Heart right ventricle (tissue), 16 donors: ENCODE results near the gene ZFX. TPM values are rescaled to one million over a fixed set of nuclear protein-coding genes. Genes with fewer than 3 reads are reported as not detected.
A peak's percentile ranks its signal among the peaks of the same experiment; 100 is the strongest.

ENCODE experiments used
- ATAC-seq, 8 donors: fragments of 200-7000 bp; cut with Tn5 transposase; one replicate each; pipeline ENCODE4 v1.9.1; 2020; ENCODE audit warnings: mild to moderate bottlenecking in 8 of 8, moderate library complexity in 8 of 8, moderate number of reproducible peaks in 1 of 8
- DNase-seq, 2 donors: peaks; one replicate each; pipeline ENCODE4 v3.0.0-alpha.2; 2020
- H3K27ac ChIP-seq, 10 donors: fragments of 200-600 bp; sonication (generic) in 2 of 10; one replicate each; pipeline versions ENCODE4 v1.5.0 to v1.8.0; 2020 to 2022; ENCODE audit warnings: mild to moderate bottlenecking in 3 of 10
- H3K27me3 ChIP-seq, 7 donors: fragments of 200-600 bp; one replicate each; pipeline ENCODE4 v1.8.0; 2021 to 2022; ENCODE audit warnings: mild to moderate bottlenecking in 2 of 7
- H3K36me3 ChIP-seq, 9 donors: fragments of 200-600 bp; sonication (generic) in 1 of 9; one replicate each; pipeline versions ENCODE4 v1.5.0 to v1.8.0; 2020 to 2022; ENCODE audit warnings: mild to moderate bottlenecking in 2 of 9
- H3K4me1 ChIP-seq, 9 donors: fragments of 200-600 bp; sonication (generic) in 1 of 9; one replicate each; pipeline versions ENCODE4 v1.5.0 to v1.8.0; 2020 to 2022; ENCODE audit warnings: mild to moderate bottlenecking in 4 of 9
- H3K4me3 ChIP-seq, 10 donors: fragments of 200-600 bp; sonication (generic) in 2 of 10; one replicate each; pipeline versions ENCODE4 v1.5.0 to v1.8.0; 2020 to 2022; ENCODE audit warnings: mild to moderate bottlenecking in 7 of 10, moderate library complexity in 2 of 10
- H3K9me3 ChIP-seq, 11 donors: fragments of 200-600 bp in 10 of 11; sonication (generic) in 2 of 11; one replicate each; pipeline versions ENCODE4 v1.5.0 to v1.8.0; 2013 to 2022; ENCODE audit warnings: mild to moderate bottlenecking in 2 of 11, control low read depth in 1 of 11, moderate library complexity in 1 of 11
- WGBS, 2 donors: extraction: QIAGEN DNeasy Blood & Tissue Kit; methylation state at CpG; one replicate each; pipeline ENCODE4 v1.1.7; 2013; ENCODE audit warnings: inconsistent platforms in 1 of 2; 5-methylcytosine and 5-hydroxymethylcytosine counted together
- intact Hi-C, 10 donors: fragments of 100-400 bp; cut with DNase I; formaldehyde crosslinking; loops; one replicate each; pipeline versions ENCODE4 v1.11.1 to v1.14.2; 2022
- polyA plus RNA-seq, 2 donors: library from polyadenylated mRNA; stranded (reverse); fragments of 200-250 nt; gene quantifications; one replicate each; pipeline ENCODE4 v1.2.3, GENCODE V29; 2013
- total RNA-seq, 10 donors: library from RNA; stranded (reverse); fragmentation: NEBNext Ultra II Directional in 3 of 10; extraction: Animal tissue kit (Norgen Biotek cat#: 25700) in 3 of 10; gene quantifications; one replicate each; pipeline versions ENCODE4 v1.2.1 to v1.2.4, GENCODE V29; 2021 to 2023
- TF ChIP-seq, protein P1 (sequence below), 9 donors: fragments of 200-600 bp; sonication (generic) in 2 of 9; IDR thresholded peaks; one replicate each; pipeline versions ENCODE4 v1.5.0 to v1.8.0; 2021 to 2022; ENCODE audit warnings: antibody characterized with exemption in 9 of 9, mild to moderate bottlenecking in 5 of 9, moderate library complexity in 1 of 9
- donor health status: Arrhythmogenic right ventricular cardiomyopathy.
- donor health status: ischemic (EF 13 %, LVEDD 7.1; RV severe dilation, severe dysfunction).
- donor health status: healthy with polysubstance abuse.
- donor health status: DM: no; HTN: yes; CAD: no.
- donor health status: DM: no; HTN: no; CAD: no.
- donor health status: ischemic (EF 25% LVEDD 6.9; RV normal size, moderate dysfunction).
- donor health status: ischemic (EF 25% LVEDD 5.7; RV mildly dilated, moderate dysfunction).
- donor health status: healthy.
- donor health status: DM: yes; HTN: yes; CAD: no.
- donor health status: Ischemic cardiomyopathy.
- donor health status: ischemic (EF 35%, LVEDD 5.7; RV mildly dilated, moderate dysfunction).
- donor health status: nonischemic (EF 11% LVEDD 7.7; RV severe dilation, severe dysfunction).
- donor health status: DM: yes; HTN: yes; CAD: no.
- donor health status: PGD.
- donor health status: ischemic (EF 29% LVEDD 5.4; RV normal size, mild dysfunction).
- donor health status: nonischemic (EF 23%, LVEDD 6.1; RV moderate dilation, normal function).

The ZFX gene
- total and polyA plus RNA-seq, 12 donors: 3.2 to 57.6 (median 37.1) TPM

DNA sequence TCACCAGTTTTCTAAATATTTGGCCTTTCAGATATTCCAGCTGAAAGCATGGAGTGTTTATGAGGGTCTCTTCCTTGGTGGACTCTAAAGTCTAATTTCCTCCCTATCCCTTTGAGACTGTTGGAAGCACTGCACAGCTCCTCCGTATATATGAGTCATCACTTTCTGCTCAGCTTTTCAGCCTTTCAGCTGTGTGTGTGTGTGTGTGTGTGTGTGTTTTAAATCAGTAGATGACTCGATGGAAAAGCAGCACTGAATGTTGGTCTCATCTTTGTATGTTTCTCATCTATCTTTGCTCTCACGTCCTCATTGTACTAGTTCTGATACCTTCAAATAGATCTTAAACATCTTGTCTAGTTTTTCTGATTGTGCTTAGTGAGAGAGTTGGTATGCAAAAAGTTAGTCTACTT, 81.6 kb downstream of the ZFX start:
- H3K9me3 ChIP-seq: no peaks in the 10 kb centered on the region
- TF ChIP-seq, protein P1, sequence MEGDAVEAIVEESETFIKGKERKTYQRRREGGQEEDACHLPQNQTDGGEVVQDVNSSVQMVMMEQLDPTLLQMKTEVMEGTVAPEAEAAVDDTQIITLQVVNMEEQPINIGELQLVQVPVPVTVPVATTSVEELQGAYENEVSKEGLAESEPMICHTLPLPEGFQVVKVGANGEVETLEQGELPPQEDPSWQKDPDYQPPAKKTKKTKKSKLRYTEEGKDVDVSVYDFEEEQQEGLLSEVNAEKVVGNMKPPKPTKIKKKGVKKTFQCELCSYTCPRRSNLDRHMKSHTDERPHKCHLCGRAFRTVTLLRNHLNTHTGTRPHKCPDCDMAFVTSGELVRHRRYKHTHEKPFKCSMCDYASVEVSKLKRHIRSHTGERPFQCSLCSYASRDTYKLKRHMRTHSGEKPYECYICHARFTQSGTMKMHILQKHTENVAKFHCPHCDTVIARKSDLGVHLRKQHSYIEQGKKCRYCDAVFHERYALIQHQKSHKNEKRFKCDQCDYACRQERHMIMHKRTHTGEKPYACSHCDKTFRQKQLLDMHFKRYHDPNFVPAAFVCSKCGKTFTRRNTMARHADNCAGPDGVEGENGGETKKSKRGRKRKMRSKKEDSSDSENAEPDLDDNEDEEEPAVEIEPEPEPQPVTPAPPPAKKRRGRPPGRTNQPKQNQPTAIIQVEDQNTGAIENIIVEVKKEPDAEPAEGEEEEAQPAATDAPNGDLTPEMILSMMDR (IDR thresholded peaks at IDR 0.05): no peak
- H3K36me3 ChIP-seq: no peaks in the 10 kb centered on the region
- H3K4me3 ChIP-seq: no peak overlapping the region
- intact Hi-C loops: no loop called here
- peaks cover 0 to 33% (median 0%) of the 10 kb centered on the region in 7 donors for H3K27me3 ChIP-seq
- peak overlapping the region in 1 of 10 donors; percentile 19 for H3K27ac ChIP-seq
- H3K4me1 ChIP-seq: peaks cover 0 to 7% (median 0%) of the 10 kb centered on the region in 9 donors
- 34% methylated on average over 3 of the region's 3 CpGs for WGBS, 2 donors
- DNase-seq (peak in 1 of 2 donors; percentile 35), ATAC-seq (peak in 6 of 8 donors; percentile 43 to 74 (median 66))

DNA sequence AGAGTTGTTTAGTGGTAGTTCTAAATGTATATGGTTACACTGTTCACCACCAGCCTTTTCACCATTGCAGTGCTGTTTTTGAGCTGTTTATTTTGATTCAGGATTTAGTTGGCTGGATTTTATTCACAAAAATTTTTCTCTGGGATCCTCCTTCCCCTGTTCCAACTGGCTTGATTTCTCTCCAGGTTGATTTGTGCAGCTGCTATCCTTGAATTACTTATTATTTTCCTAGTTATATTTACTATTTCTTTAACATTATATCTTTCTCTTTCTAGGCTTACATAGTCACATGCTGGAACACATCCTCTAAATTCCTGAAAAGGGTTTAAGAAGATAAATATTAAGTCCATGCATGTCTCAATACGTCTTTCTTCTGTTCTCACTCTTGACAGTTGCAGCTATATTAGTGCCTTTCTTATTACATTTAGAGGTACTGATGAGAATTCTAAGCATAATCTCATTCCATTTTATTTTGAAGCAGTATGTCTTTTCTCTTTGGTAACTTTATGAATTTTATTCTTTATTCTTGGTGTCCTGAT, 82.2 kb downstream of the ZFX start:
- no peak for ATAC-seq
- 59 to 71% methylated on average over 1 of the region's 1 CpG for WGBS, 2 donors
- intact Hi-C loops: no loop called here
- H3K27me3 ChIP-seq: peaks cover 0 to 33% (median 0%) of the 10 kb centered on the region in 7 donors
- no peak overlapping the region for H3K27ac ChIP-seq
- DNase-seq: no peak
- no peak overlapping the region for H3K4me3 ChIP-seq
- H3K4me1 ChIP-seq: peaks cover 0 to 7% (median 0%) of the 10 kb centered on the region in 9 donors
- H3K9me3 ChIP-seq: no peaks in the 10 kb centered on the region
- TF ChIP-seq, protein P1 (IDR thresholded peaks at IDR 0.05): no peak
- H3K36me3 ChIP-seq: no peaks in the 10 kb centered on the region

DNA sequence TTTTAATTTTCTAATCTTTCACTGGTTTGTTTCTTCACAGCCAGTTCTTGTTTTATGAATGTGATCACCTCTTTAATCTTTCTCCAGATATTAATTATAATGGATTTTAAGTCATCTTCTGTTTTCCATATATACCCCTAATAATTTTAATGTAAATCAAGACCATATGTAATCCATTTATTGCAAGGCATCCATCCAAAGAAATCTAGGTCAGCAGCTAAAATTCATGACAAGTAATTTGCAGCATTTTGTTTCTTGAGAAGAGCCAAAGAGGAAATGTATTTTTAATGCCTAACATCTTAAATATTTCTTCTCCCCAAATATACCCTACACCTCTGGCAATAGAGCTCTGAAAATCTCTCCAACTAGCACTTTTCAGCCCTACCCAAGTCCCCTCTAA, 83.3 kb downstream of the ZFX start:
- no peak for DNase-seq

DNA sequence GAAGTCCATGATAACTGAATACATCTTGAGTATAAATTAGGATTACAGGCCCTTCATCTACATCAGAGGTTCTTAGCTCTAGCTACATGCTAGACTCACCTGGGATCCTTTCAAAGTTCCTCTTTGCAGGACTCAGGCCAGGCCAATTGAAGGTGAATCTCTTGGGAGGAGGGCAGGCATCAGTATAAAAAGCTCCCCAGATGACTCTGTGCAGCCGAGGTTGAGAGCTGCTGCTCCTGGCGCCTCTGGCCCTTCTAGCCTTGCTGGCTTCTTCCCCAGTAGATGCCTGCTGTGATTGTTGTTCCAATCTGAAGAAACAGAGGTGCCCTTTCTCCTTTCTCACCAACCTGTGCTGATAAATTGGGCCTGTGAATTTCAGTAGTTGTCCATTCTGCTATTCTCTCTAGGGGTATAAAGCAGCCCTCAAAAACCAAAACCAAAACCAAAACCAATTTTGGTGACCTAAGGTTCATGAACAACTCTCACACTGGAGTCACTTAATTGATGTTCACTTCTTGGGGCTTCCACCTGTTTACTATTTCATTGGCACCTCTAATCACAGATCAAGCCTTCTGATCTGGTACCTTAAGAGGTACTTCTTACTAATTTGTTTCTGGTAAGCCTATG, 85.7 kb downstream of the ZFX start:
- intact Hi-C loops: no loop called here
- 89 to 95% methylated on average over 2 of the region's 2 CpGs for WGBS, 2 donors

More for the DNA sequence above, 83.3 kb downstream of the ZFX start:
- Histone ChIP-seq H3K36me3 (no peaks in the 10 kb centered on the region), H3K27ac (no peak overlapping the region), H3K4me1 (peaks cover 0 to 7% (median 0%) of the 10 kb centered on the region in 9 donors), H3K9me3 (no peaks in the 10 kb centered on the region), H3K27me3 (peaks cover 0 to 33% (median 0%) of the 10 kb centered on the region in 7 donors), H3K4me3 (no peak overlapping the region)
- intact Hi-C loops: no loop called here
- TF ChIP-seq, protein P1 (IDR thresholded peaks at IDR 0.05): no peak
- ATAC-seq: no peak

More for the DNA sequence above, 85.7 kb downstream of the ZFX start:
- H3K27ac ChIP-seq: no peak overlapping the region
- no peak overlapping the region for H3K4me3 ChIP-seq
- H3K4me1 ChIP-seq: peaks cover 0 to 7% (median 0%) of the 10 kb centered on the region in 9 donors
- no peaks in the 10 kb centered on the region for H3K9me3 ChIP-seq
- H3K27me3 ChIP-seq: peaks cover 0 to 39% (median 0%) of the 10 kb centered on the region in 7 donors
- ATAC-seq (no peak), DNase-seq (no peak)
- TF ChIP-seq, protein P1 (IDR thresholded peaks at IDR 0.05): no peak
- H3K36me3 ChIP-seq: no peaks in the 10 kb centered on the region
